CD4-positive, alpha-beta T cell treated with Interleukin-21 for 1 hour (primary cell): ENCODE results near the gene FILIP1L.

Source experiments
- DNase-seq: peaks from one replicate; pipeline ENCODE4 v3.0.0-alpha.2; 2020

FILIP1L gene

GRCh38 chr3:100005665-100006393 lies 108.5 kb downstream of the FILIP1L start:
- DNase-seq = no peak

GRCh38 chr3:100004931-100005330 lies 109.4 kb downstream of the FILIP1L start:
- no peak for DNase-seq

DNA sequence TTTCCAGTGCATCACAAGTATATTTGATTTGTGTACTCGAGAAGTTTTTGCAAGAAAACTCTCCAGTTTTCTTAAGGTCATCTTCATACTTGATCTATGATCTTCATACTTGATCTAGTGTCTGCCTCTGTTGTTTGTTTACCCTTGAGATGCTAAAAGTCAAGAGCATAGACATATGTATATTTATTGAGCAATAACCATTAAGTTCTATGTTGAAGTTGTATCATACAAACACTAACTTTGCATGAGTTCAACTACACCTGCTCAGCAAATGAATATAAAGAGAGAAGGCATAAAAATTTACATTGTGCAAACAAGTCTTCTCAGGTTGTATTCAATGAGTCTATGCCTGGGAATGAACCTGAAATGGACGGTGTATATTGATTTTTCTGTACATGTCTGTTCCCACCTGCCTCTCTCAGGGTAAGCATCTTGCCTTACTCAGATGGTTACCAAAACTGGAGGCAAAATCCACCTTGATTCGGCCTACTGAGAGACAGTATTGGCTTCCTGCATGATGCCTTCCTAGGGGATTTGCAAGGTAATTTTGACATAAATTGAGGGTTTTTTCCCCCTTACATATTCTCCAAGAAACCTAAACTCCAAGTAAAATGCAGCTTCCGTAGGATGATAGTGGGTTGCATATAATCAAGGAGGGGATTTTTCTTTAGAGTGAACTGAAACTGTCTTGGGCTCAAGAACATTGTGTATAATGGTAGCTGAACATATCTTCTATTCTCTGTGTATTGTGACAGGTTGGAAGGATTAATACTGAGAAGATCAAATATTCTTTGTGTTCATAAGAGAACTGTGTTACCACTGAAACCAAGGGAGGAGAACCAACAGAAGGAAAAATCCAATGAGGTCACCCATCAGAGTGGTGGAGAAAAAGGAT lies 110.4 kb downstream of the FILIP1L start:
- DNase-seq = no peak

- no peak for DNase-seq
Observed at GRCh38 chr3:100002599-100003350, 111.5 kb downstream of the FILIP1L start.

DNA sequence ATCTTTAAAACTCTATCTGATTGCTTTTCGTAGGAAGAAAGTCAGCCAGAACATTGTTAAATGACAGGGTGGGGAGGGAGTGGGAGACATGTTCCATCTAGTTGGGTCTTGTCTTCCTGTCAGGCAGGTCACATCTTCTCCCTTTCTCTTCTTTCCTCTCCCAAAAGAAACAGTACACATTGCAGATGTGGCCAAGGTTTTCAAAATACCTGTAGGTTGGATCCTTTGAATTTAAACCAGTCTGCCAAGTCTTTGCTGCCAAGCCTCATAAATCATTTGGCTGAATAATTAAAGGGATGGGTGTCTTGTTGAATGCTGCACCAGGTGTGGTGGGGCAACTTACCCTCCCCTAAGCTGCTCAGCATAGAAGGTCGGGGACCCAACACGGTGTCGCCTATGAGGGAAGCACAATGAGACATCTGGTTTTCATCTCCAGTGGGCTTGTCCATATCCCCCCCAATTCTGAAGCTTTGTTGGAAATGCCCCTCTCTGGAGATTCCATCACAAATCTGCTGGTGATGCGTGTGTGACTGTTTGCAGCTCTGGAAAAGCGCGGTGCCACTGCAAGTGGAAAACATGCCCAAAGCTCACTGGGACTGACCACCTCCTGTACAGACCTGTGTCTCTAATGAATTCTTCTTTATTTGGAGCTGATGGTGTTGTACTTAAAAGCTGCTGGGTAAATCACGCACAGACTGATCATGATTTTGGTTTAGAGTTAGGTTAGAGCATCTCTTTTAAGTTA lies 112.6 kb downstream of the FILIP1L start:
- no peak for DNase-seq

DNA sequence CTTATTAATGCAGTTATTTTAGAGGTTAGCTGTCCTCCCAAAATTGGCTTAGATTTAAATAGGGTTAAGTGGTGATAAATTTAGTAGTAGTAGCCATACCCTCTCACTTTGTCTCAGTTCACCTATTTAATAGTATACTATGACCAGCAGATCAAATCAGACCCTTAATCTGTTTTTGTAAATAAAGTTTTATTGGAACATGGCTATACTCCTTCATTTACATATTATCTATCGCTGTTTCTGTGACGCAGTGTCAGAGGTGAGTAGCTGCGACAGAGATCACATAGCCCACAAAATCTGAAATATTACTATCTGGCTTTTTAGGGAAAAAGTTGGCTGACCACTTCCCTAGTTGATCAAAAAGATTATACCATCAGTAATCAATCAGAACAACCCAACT lies 113.2 kb downstream of the FILIP1L start:
- DNase-seq = no peak

DNA sequence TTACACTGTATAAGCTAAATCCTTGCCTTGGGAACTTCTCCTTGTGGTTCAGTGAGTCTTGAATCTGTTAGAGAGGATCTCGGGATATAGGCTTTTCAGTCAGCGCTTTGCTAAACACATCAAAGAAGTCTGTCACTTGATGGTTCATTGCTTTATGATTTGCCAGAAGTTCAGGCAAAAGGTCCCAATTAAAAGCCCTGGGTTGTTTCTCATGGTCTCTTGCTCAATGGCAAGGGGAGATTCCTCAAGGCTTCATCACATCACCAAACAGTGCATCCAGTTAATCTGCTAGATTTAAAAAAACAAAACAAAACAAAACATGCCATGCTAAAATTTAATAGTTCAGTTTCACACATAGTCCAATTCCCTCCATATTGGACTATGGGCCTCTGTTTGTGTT lies 114.8 kb downstream of the FILIP1L start:
- no peak for DNase-seq

DNA sequence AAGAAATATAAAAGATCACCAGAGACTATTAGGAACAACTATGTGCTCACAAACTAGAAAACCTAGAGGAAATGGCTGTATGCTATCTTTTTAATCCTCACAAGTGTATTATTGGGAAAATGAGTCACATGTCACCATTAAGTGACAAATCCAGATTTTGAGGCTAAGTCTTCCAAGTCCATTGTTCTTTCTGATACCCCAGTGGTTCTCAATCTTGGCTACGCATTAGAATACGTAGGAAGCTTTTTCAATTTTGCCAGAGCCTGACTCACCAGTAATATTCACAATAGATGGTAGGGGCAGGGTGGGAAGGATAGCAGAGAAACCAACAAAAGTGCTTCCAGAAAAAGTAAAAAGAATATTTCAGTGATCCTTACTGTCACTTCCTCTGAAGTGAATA lies 117.0 kb downstream of the FILIP1L start:
- no peak for DNase-seq

DNA sequence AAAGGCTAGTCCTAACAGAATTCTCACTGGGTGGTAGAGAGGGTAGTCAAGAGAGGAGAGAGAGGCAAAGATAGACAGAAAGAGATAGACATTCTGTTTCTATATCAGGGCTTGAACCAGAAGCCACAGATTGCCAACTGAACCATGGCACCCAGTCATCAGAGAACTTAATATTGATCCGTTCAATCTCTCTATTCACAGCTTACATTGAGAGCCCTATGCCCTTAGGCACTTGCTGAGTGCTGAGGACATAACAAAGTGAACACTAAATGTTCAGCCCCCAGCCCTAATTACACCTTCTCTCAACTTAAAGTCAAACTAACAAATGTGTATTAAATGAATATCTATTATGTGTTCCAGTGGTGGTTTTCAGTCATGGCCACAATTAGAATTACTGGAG lies 124.1 kb downstream of the FILIP1L start:
- DNase-seq = no peak

GRCh38 chr3:99984668-99985067 lies 129.6 kb downstream of the FILIP1L start:
- no peak for DNase-seq

GRCh38 chr3:99984139-99984538 lies 130.2 kb downstream of the FILIP1L start:
- DNase-seq = no peak

DNA sequence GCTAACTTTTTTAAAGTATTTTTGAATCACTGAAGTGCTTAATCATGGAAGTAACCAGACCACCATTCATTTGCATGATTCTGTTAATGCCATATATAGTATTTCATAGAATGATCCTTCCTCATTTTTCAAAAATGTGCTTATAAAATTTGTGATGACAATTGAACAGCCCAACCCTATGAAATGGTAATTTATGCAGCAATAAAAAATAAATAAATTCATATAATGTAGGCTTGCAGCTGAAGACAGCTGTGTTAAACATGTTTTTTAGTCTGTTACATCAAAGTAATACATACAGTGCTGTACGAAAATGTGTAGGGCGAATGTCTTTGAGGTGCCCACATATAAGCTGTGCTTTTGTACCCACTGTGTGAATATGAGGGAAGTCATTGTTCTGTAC lies 131.7 kb downstream of the FILIP1L start:
- DNase-seq = no peak

DNA sequence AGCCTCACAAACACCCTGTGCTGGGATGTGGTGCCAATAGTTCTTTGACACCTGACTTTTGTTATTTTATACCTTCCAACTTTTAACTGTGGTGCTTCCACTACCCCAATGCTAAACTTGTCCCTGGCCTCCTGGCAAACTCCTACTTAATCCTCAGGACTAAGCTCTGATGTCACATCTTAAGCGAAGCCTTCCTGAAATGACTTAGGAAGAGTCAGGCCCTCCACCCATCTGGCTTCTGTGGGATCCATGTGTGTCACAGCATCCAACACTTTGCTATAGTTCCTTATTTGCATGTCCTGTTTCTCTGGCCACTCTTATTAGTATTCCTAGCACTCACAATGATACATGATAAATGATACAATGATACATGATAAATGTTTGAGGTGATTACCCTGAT lies 133.2 kb downstream of the FILIP1L start:
- DNase-seq = no peak

- DNase-seq = no peak
Observed at GRCh38 chr3:99980606-99981005, 133.7 kb downstream of the FILIP1L start.

DNA sequence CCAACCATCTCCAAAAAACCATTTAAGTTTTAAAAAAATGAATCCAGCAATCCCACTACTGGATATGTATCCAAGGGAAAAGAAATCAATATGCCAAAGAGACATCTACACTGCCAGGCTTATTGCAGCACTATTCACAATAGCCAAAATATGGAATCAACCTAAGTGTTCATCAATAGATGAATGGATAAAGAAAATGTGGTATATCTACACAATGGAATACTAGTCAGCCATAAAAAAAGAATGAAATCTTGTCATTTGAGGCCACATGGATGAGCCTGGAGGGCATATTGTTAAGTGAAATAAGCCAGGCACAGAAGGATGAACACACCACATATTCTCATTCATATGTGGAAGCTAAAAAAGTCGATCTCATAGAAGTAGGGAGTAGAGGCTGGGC lies 136.1 kb downstream of the FILIP1L start:
- no peak for DNase-seq

- no peak for DNase-seq
Observed at GRCh38 chr3:99976584-99976983, 137.7 kb downstream of the FILIP1L start.

DNA sequence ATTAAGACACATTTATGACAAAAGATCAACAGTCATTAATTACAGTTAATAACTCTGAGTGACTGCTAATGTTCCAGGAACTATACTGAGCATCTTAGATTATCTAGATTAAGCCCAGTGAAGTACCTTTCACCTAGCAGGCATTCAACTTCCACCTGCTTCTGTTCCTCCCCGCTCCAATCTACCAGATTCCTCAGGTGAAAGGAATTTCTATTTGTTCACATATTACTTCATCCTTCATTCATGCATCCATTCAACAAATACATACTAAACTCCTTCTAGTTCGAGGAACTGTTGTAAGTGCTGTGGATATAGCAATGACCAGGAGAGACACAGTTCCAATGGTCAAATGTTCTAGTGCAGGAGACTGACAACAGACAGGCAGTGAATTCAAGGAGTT lies 139.3 kb downstream of the FILIP1L start:
- DNase-seq = no peak

- no peak for DNase-seq
Observed at GRCh38 chr3:99972380-99973104, 141.8 kb downstream of the FILIP1L start.

- no peak for DNase-seq
Observed at GRCh38 chr3:99971761-99972160, 142.5 kb downstream of the FILIP1L start.

GRCh38 chr3:99970198-99970597 lies 144.1 kb downstream of the FILIP1L start:
- no peak for DNase-seq

DNA sequence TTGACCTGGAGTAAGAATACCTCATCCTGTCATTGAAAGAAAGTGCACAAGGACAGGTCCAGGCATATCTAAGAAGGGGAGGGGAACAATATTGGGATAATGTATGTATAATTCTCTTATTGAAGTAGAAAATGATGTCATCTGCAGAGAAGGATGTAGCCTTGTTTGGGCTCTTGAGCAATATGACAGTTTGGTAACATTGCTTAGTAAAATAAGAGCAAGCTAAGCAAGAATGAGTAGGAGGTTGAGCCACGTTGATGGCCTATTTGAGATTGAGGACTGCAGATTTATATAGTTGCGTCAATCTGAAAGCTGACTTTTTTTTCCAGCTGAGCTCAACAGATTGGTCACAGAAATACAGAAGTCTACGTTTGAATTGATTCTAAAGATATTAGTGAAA lies 145.2 kb downstream of the FILIP1L start:
- DNase-seq = no peak

DNA sequence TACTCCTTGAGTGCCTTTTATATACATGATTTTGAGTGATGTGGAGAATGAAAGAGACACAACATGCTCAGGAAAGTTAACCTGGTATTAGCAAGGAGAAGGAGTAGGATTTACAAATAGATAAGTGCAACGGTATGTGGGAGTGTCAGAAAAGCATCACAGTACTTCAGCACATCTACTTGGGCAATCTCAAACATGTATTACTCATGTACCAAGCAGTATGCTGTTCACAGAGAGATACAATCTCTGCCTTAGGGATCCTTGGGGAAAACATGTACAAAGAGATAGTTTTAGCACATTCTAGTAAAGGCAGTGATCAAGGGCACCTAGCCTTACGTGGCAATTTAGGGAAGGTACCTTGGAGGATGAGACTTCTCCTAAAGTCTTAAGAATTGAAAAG lies 146.5 kb downstream of the FILIP1L start:
- no peak for DNase-seq
